Erythroblast (primary cell): Measurements from ENCODE around the gene FYTTD1.

Experiments used
- GATA1 ChIP-seq: IDR thresholded peaks from 2 replicates; pipeline ENCODE4 v1.6.1; 2011; ENCODE audit warnings: low read depth, mild to moderate bottlenecking, control low read depth, low read length, moderate library complexity
- POLR2A ChIP-seq: IDR thresholded peaks from 2 replicates; pipeline ENCODE4 v1.6.1; 2011; ENCODE audit warnings: mild to moderate bottlenecking, low read length

DNA sequence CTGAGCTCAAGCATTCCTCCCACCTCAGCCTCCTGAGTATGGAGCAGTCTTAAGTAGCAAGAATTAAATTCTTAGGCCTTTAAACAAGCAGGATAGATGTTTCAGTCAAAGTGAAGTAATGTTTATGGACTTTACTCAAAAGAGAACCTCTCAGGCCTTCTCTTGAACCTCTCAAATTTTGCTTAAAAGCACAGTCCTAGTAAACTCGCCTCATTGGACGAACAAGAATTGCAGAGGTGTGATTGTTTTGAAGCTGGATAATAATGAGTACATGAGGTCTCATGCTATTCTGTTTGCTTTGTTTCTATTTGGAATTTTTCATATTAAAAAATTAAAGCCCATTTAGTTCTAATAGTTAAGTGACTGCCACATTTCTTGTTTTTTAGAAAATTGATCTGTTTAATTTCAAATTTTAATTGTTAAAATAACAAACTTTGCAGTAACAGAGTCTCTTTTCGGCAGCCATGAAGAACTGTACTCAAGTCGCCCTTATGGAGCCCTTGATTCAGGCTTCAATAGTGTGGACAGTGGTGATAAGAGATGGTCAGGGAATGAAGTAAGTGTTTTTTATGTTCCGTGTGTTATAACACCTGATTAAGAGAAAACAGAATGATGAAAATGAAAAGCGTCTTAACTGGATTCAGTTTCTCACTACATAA lies 80.8 kb downstream of the FYTTD1 start:
- no peak for TF ChIP-seq POLR2A
- TF ChIP-seq GATA1 = no peak
